Fibroblast of lung (primary cell): ENCODE measurements around the gene GATA5. TPM values are rescaled to one million over a fixed set of nuclear protein-coding genes. Genes with fewer than 3 reads are reported as not detected.

Experiments
- DNase-seq, 2 donors: peaks; one replicate each; pipeline versions ENCODE4 v3.0.0 to v3.0.0-alpha.2; 2010; ENCODE audit warnings: low read depth in 2 of 2
- H2AFZ ChIP-seq: 2 replicates; pipeline ENCODE4 v1.5.1; 2012; ENCODE audit warnings: low read length, control low read depth, inconsistent platforms
- H3K27ac ChIP-seq: 2 replicates; pipeline ENCODE4 v1.5.1; 2011; ENCODE audit warnings: low read length, control low read depth; ENCODE audit not compliant: insufficient read depth
- H3K27me3 ChIP-seq: 2 replicates; pipeline ENCODE4 v1.5.1; 2011; ENCODE audit warnings: mild to moderate bottlenecking, low read length; ENCODE audit not compliant: control insufficient read depth, insufficient read depth
- H3K36me3 ChIP-seq: 2 replicates; pipeline ENCODE4 v1.5.1; 2011; ENCODE audit warnings: low read length; ENCODE audit not compliant: control insufficient read depth, insufficient read depth
- H3K4me1 ChIP-seq: 2 replicates; pipeline ENCODE4 v1.5.1; 2011; ENCODE audit warnings: low read length; ENCODE audit not compliant: control insufficient read depth, insufficient read depth; ENCODE audit errors: extremely low read depth
- H3K4me2 ChIP-seq: 2 replicates; pipeline ENCODE4 v1.5.1; 2011; ENCODE audit warnings: low read length, control low read depth; ENCODE audit not compliant: insufficient read depth; ENCODE audit errors: extremely low read depth
- H3K4me3 ChIP-seq, 4 experiments: fragments of 200-600 bp in 1 of 4; sonication (generic) in 1 of 4; replicated peaks in 1 of 4; 2 replicates each; pipeline ENCODE4 v1.5.1; 2011 to 2016; ENCODE audit warnings: low read length in 4 of 4, low read depth in 3 of 4, mild to moderate bottlenecking in 3 of 4, control low read depth in 2 of 4, inconsistent platforms in 1 of 4, mixed read lengths in 1 of 4; ENCODE audit not compliant: insufficient read depth in 1 of 4; ENCODE audit errors: control extremely low read depth in 1 of 4
- H3K79me2 ChIP-seq: 2 replicates; pipeline ENCODE4 v1.5.1; 2012; ENCODE audit warnings: mild to moderate bottlenecking, low read length, inconsistent platforms; ENCODE audit not compliant: control insufficient read depth, insufficient read depth
- H3K9ac ChIP-seq: 2 replicates; pipeline ENCODE4 v1.5.1; 2011; ENCODE audit warnings: mild to moderate bottlenecking, low read length, control low read depth; ENCODE audit not compliant: insufficient read depth
- H3K9me3 ChIP-seq: 2 replicates; pipeline ENCODE4 v1.5.1; 2012; ENCODE audit warnings: low read depth, low read length; ENCODE audit not compliant: control insufficient read depth, insufficient read depth
- H4K20me1 ChIP-seq: 2 replicates; pipeline ENCODE4 v1.5.1; 2011; ENCODE audit warnings: low read length; ENCODE audit not compliant: control insufficient read depth, insufficient read depth; ENCODE audit errors: extremely low read depth
- EZH2 ChIP-seq: IDR thresholded peaks from 2 replicates; pipeline ENCODE4 v1.5.1; 2012; ENCODE audit warnings: low read length, control low read depth, mild to moderate bottlenecking; ENCODE audit errors: missing control alignments
- polyA plus RNA-seq, 2 donors: library from polyadenylated mRNA; depleted of rRNA in 1 of 2; stranded (reverse) in 1 of 2; unstranded in 1 of 2; fragments of >200 nt; gene quantifications; 2 replicates each; pipeline ENCODE4 v1.2.1, GENCODE V29; 2011 to 2012; ENCODE audit warnings: missing spikeins in 1 of 2
- total RNA-seq: library from RNA; depleted of rRNA; stranded (reverse); fragments of >200 nt; gene quantifications from 2 replicates; pipeline ENCODE4 v1.2.1, GENCODE V29; 2014
- TF ChIP-seq, protein P1 (sequence below), 2 donors: IDR thresholded peaks in 1 of 2; conservative IDR thresholded peaks in 1 of 2; 1 replicate in 1 of 2; 2 replicates in 1 of 2; pipeline ENCODE4 v1.5.1; 2011 to 2012; ENCODE audit warnings: low read length in 2 of 2, control low read depth in 1 of 2, inconsistent platforms in 1 of 2, low read depth in 1 of 2, mild to moderate bottlenecking in 1 of 2

Gene GATA5
- total and polyA plus RNA-seq, 2 donors (not counting 1 experiment from before 2014, with no cell fraction given) = 0.02 to 0.83 TPM

DNA sequence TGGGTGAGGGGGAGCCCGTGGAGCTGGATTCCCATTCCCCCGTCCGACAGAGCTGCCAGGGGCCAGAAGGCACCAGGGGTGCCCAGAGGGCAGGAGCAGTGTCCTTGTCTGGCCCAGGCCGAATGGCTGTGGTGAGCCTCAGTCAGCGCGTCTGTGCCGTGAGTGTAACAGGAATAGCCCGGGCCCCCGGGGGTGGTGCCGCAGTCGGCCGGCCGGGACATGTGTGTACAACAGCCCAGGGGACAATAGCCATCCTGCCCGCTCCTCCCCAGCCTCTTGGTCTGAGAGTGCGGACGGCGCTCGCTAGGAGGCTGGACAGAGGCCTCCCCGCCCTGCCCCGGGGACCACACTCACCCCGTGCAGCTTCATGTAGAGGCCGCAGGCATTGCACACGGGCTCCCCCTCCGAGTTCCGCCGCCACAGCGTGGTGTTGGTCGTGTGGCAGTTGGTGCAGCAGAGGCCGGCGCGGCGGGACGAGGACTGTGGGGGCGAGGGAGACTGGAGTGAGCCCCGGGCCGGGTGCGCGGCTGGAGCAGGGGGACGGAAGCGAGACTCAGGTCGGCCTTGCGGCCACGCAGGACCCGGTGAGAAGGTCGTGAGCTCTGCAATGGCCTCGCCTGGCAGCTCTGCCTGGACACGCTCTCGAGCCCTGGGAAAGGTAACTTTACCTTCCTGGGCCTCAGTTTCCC lies 9.6 kb downstream of the GATA5 start:
- H3K4me1 ChIP-seq = no peaks in the 10 kb centered on the region
- H4K20me1 ChIP-seq = no peaks in the 10 kb centered on the region
- no peak overlapping the region for H3K27ac ChIP-seq
- no peak overlapping the region for H3K4me3 ChIP-seq
- H3K9ac ChIP-seq = no peak overlapping the region
- H3K4me2 ChIP-seq = no peak overlapping the region
- no peaks in the 10 kb centered on the region for H3K9me3 ChIP-seq
- H3K79me2 ChIP-seq = no peaks in the 10 kb centered on the region
- H2AFZ ChIP-seq = no peak overlapping the region
- H3K36me3 ChIP-seq = no peaks in the 10 kb centered on the region
- TF ChIP-seq, protein P1, sequence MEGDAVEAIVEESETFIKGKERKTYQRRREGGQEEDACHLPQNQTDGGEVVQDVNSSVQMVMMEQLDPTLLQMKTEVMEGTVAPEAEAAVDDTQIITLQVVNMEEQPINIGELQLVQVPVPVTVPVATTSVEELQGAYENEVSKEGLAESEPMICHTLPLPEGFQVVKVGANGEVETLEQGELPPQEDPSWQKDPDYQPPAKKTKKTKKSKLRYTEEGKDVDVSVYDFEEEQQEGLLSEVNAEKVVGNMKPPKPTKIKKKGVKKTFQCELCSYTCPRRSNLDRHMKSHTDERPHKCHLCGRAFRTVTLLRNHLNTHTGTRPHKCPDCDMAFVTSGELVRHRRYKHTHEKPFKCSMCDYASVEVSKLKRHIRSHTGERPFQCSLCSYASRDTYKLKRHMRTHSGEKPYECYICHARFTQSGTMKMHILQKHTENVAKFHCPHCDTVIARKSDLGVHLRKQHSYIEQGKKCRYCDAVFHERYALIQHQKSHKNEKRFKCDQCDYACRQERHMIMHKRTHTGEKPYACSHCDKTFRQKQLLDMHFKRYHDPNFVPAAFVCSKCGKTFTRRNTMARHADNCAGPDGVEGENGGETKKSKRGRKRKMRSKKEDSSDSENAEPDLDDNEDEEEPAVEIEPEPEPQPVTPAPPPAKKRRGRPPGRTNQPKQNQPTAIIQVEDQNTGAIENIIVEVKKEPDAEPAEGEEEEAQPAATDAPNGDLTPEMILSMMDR (conservative IDR thresholded peaks at IDR 0.05 in 1 of 2, IDR thresholded peaks at IDR 0.05 in 1 of 2; ENCODE audit: low read depth in 1 of 2, low read length in 2 of 2) = no peak
- TF ChIP-seq EZH2 = no peak
- no peaks in the 10 kb centered on the region for H3K27me3 ChIP-seq
- no peak for DNase-seq

GRCh38 chr20:62464990-62465389 lies 10.8 kb downstream of the GATA5 start:
- Histone ChIP-seq H2AFZ (no peak overlapping the region), H3K4me1 (no peaks in the 10 kb centered on the region), H3K27ac (no peak overlapping the region)

DNA sequence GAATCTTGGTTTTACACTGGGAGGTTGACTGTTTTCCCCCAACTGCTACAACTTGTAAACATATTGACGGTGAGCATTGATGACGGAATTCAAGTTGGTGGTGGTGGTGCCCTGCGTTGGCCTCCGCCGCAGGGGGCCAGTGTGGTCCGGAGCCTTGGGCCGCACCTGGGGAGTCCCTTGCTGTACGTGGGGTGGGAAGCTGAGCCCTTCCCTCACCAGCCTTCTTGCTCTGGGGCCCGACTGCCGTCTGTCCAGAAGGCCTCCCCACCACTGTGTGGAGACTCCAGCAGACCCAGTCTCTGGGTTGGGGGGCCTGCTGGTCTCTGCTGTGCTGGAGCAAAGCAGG lies 11.4 kb downstream of the GATA5 start:
- H4K20me1 ChIP-seq = no peaks in the 10 kb centered on the region
- H3K4me1 ChIP-seq = no peaks in the 10 kb centered on the region
- H3K4me2 ChIP-seq = no peak overlapping the region
- H3K9me3 ChIP-seq = no peaks in the 10 kb centered on the region
- H2AFZ ChIP-seq = no peak overlapping the region
- no peak overlapping the region for H3K4me3 ChIP-seq
- no peaks in the 10 kb centered on the region for H3K79me2 ChIP-seq
- DNase-seq = no peak
- no peak overlapping the region for H3K9ac ChIP-seq
- H3K27ac ChIP-seq = no peak overlapping the region
- H3K27me3 ChIP-seq = no peaks in the 10 kb centered on the region
- no peaks in the 10 kb centered on the region for H3K36me3 ChIP-seq
- TF ChIP-seq, protein P1 (conservative IDR thresholded peaks at IDR 0.05 in 1 of 2, IDR thresholded peaks at IDR 0.05 in 1 of 2; ENCODE audit: low read depth in 1 of 2, low read length in 2 of 2) = no peak
- no peak for TF ChIP-seq EZH2

More at GRCh38 chr20:62464990-62465389, 10.8 kb downstream of the GATA5 start:
- DNase-seq = no peak
- H3K9ac ChIP-seq = no peak overlapping the region
- H4K20me1 ChIP-seq = no peaks in the 10 kb centered on the region
- no peaks in the 10 kb centered on the region for H3K27me3 ChIP-seq
- H3K9me3 ChIP-seq = no peaks in the 10 kb centered on the region
- H3K36me3 ChIP-seq = no peaks in the 10 kb centered on the region
- no peak overlapping the region for H3K4me2 ChIP-seq
- no peaks in the 10 kb centered on the region for H3K79me2 ChIP-seq
- TF ChIP-seq EZH2 = no peak
- TF ChIP-seq, protein P1 (conservative IDR thresholded peaks at IDR 0.05 in 1 of 2, IDR thresholded peaks at IDR 0.05 in 1 of 2; ENCODE audit: low read depth in 1 of 2, low read length in 2 of 2) = no peak
- no peak overlapping the region for H3K4me3 ChIP-seq
